Measurements from ENCODE around the gene POLR2A.

Gene POLR2A

DNA sequence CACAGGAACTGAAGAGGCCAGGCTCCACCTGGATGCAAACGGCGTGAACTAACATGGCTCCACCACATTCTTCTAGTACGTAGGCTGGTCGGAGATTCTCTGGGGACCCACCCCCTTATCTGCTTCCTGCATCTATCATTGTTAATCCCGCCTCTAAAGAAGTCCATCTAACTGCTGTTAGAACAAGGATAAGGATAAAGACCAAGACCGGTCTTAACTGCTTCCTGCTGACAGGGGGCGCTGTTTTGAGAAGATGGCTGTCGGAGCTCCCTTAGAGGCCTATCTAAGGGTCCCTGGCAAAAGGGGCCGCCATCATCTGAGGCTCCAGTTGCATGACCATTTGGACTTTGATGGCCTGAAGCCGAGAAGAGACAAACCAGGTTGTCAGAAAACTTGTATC is 38.9 kb downstream of the POLR2A start:
- Histone ChIP-seq H3K27ac (ENCODE audit: low read length) (no peak overlapping the region), H3K4me2 (ENCODE audit: insufficient read depth, low read length) (no peak overlapping the region), H3K79me2 (ENCODE audit: insufficient read depth, low read length) (no peaks in the 10 kb centered on the region), H3K9me3 (ENCODE audit: insufficient read depth, low read length, severe bottlenecking) (peaks cover 6% of the 10 kb centered on the region), H3K36me3 (ENCODE audit: insufficient read depth, low read length) (no peaks in the 10 kb centered on the region), H2AFZ (ENCODE audit: low read depth, low read length) (no peak overlapping the region), H4K20me1 (ENCODE audit: insufficient read depth, low read length) (no peaks in the 10 kb centered on the region), H3K4me3 (ENCODE audit: low read depth in 1 of 2, low read length in 2 of 2) (no peak overlapping the region), H3K9ac (ENCODE audit: low read depth, low read length) (no peak overlapping the region), H3K27me3 (ENCODE audit: insufficient read depth, low read length, poor library complexity) (no peaks in the 10 kb centered on the region), H3K4me1 (ENCODE audit: insufficient read depth, low read length) (no peaks in the 10 kb centered on the region)
- TF ChIP-seq, protein P1, sequence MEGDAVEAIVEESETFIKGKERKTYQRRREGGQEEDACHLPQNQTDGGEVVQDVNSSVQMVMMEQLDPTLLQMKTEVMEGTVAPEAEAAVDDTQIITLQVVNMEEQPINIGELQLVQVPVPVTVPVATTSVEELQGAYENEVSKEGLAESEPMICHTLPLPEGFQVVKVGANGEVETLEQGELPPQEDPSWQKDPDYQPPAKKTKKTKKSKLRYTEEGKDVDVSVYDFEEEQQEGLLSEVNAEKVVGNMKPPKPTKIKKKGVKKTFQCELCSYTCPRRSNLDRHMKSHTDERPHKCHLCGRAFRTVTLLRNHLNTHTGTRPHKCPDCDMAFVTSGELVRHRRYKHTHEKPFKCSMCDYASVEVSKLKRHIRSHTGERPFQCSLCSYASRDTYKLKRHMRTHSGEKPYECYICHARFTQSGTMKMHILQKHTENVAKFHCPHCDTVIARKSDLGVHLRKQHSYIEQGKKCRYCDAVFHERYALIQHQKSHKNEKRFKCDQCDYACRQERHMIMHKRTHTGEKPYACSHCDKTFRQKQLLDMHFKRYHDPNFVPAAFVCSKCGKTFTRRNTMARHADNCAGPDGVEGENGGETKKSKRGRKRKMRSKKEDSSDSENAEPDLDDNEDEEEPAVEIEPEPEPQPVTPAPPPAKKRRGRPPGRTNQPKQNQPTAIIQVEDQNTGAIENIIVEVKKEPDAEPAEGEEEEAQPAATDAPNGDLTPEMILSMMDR (IDR thresholded peaks at IDR 0.05; ENCODE audit: borderline replicate concordance, extremely low read depth, low read length, poor library complexity, severe bottlenecking) = peak; percentile 66
- no peak for TF ChIP-seq EZH2 (IDR thresholded peaks at IDR 0.05; ENCODE audit: borderline replicate concordance, low read depth, low read length, severe bottlenecking)
- DNase-seq = peak; percentile 19
- ATAC-seq (ENCODE audit: insufficient read depth, low read depth) = peak; percentile 45; the same call in 2 of the 3 replicates

DNA sequence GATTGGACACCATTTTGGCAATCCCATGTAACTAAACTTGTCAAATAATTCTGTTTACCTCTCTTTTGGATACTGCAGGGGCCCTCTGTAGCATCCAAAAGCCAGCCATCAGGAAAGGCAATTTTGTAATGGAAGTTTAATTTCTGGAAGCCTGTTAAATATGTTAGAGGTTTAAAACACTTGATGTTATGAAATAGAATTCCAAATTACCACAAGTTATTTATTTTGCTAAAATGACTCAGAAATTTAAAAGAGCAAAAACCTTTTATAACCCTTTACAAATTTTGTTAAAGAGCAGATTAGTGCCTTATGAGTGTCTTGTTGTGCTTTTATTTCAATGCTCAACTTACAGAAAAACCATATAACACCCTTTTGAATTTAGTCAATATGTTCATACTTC is 44.7 kb downstream of the POLR2A start:
- Histone ChIP-seq H4K20me1 (ENCODE audit: insufficient read depth, low read length) (no peaks in the 10 kb centered on the region), H3K4me1 (ENCODE audit: insufficient read depth, low read length) (no peaks in the 10 kb centered on the region), H3K9me3 (ENCODE audit: insufficient read depth, low read length, severe bottlenecking) (peaks cover 6% of the 10 kb centered on the region), H3K79me2 (ENCODE audit: insufficient read depth, low read length) (no peaks in the 10 kb centered on the region), H3K9ac (ENCODE audit: low read depth, low read length) (no peak overlapping the region), H2AFZ (ENCODE audit: low read depth, low read length) (no peak overlapping the region), H3K4me2 (ENCODE audit: insufficient read depth, low read length) (no peak overlapping the region), H3K27me3 (ENCODE audit: insufficient read depth, low read length, poor library complexity) (no peaks in the 10 kb centered on the region), H3K36me3 (ENCODE audit: insufficient read depth, low read length) (no peaks in the 10 kb centered on the region), H3K27ac (ENCODE audit: low read length) (no peak overlapping the region), H3K4me3 (ENCODE audit: low read depth in 1 of 2, low read length in 2 of 2) (no peak overlapping the region)
- DNase-seq = no peak
- no peak for TF ChIP-seq EZH2 (IDR thresholded peaks at IDR 0.05; ENCODE audit: borderline replicate concordance, low read depth, low read length, severe bottlenecking)
- TF ChIP-seq, protein P1 (IDR thresholded peaks at IDR 0.05; ENCODE audit: borderline replicate concordance, extremely low read depth, low read length, poor library complexity, severe bottlenecking) = no peak
- ATAC-seq (ENCODE audit: insufficient read depth, low read depth) = no peak

DNA sequence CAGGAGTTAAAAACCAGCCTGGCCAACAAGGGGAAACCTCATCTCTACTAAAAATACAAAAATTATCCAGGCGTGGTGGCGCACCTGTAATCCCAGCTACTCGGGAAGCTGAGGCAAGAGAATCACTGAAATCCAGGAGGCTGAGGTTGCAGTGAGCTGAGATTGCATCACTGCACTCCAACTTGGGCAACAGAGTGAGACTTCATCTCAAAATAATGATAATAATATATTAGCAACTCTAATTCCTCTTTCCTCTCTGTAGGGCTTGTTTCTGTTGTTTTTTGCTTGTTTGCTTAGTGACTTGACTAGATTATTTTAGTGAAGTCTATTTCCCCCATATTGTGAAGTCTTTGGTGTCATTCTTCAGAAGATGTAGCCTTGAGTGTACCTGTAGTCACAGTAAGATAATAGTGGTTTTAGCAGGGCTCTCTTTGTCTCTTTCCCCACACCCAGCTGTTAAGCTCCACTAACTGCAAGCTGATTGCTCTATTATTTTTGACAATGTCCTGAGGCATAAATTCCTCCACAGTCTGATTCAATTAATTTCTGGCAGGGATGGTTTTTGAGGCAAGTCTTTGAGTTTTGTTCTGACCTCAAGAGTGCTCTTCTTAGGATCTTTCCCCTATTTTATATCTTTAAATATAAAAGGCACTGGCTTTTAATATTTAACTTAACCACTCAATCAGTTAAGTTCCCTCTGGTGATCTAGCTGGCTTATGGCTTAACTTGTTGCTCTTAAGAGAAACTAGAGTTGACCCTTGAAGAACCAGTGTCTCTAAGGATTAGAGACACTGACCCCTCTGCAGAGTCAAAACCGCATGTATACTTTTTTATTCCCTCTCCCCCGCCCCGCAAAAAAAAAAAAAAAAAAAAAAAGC is 46.1 kb downstream of the POLR2A start:
- Histone ChIP-seq H3K79me2 (ENCODE audit: insufficient read depth, low read length) (no peaks in the 10 kb centered on the region), H3K27me3 (ENCODE audit: insufficient read depth, low read length, poor library complexity) (no peaks in the 10 kb centered on the region), H3K4me2 (ENCODE audit: insufficient read depth, low read length) (no peak overlapping the region), H3K9me3 (ENCODE audit: insufficient read depth, low read length, severe bottlenecking) (peaks cover 6% of the 10 kb centered on the region), H2AFZ (ENCODE audit: low read depth, low read length) (no peak overlapping the region), H4K20me1 (ENCODE audit: insufficient read depth, low read length) (no peaks in the 10 kb centered on the region), H3K36me3 (ENCODE audit: insufficient read depth, low read length) (no peaks in the 10 kb centered on the region), H3K9ac (ENCODE audit: low read depth, low read length) (no peak overlapping the region), H3K4me1 (ENCODE audit: insufficient read depth, low read length) (no peaks in the 10 kb centered on the region), H3K4me3 (ENCODE audit: low read depth in 1 of 2, low read length in 2 of 2) (no peak overlapping the region), H3K27ac (ENCODE audit: low read length) (no peak overlapping the region)
- DNase-seq = no peak
- TF ChIP-seq, protein P1 (IDR thresholded peaks at IDR 0.05; ENCODE audit: borderline replicate concordance, extremely low read depth, low read length, poor library complexity, severe bottlenecking) = no peak
- TF ChIP-seq EZH2 (IDR thresholded peaks at IDR 0.05; ENCODE audit: borderline replicate concordance, low read depth, low read length, severe bottlenecking) = no peak
- ATAC-seq (ENCODE audit: insufficient read depth, low read depth) = no peak
